MM.1S (cell line): ENCODE results near the gene HAND1.

Source experiments
- CTCF ChIP-seq: fragments of 300-600 bp; sonication (generic); IDR thresholded peaks from 2 replicates; pipeline ENCODE4 v1.5.1; 2016; ENCODE audit warnings: antibody characterized with exemption, low read length, mixed read lengths
- EZH2 ChIP-seq: fragments of 300-600 bp; sonication (generic); optimal IDR thresholded peaks from 2 replicates; pipeline ENCODE3; 2017; ENCODE audit warnings: low read depth, mild to moderate bottlenecking, antibody characterized with exemption, low read length, mixed read lengths

- TF ChIP-seq CTCF (no peak), EZH2 (no peak)
Observed at GRCh38 chr5:154480847-154481246, 2.8 kb upstream of the HAND1 start.
